Measurements from ENCODE around the gene FMNL1. TPM values are rescaled to one million over a fixed set of nuclear protein-coding genes. Genes with fewer than 3 reads are reported as not detected.
A peak's percentile ranks its signal among the peaks of the same experiment; 100 is the strongest.

The FMNL1 gene
- polyA plus RNA-seq, 3 donors: 4.7 to 11.5 (median 6.5) TPM

- peak in 9 of 11 donors; percentile 68 to 84 (median 77) for DNase-seq (ENCODE audit: extremely low read depth in 1 of 11, low read depth in 9 of 11, low spot score in 4 of 11)
Measured at GRCh38 chr17:45218895-45219661, 2.6 kb upstream of the FMNL1 start.

- no peak for DNase-seq (ENCODE audit: extremely low read depth in 1 of 11, low read depth in 9 of 11, low spot score in 4 of 11)
Measured at GRCh38 chr17:45220079-45220478, 1.6 kb upstream of the FMNL1 start.

GRCh38 chr17:45222014-45222288 is 266 bp downstream of the FMNL1 start:
- no peak for DNase-seq (ENCODE audit: extremely low read depth in 1 of 11, low read depth in 9 of 11, low spot score in 4 of 11)

GRCh38 chr17:45222289-45222995 is 757 bp downstream of the FMNL1 start:
- DNase-seq (ENCODE audit: extremely low read depth in 1 of 11, low read depth in 9 of 11, low spot score in 4 of 11): no peak

- no peak for DNase-seq (ENCODE audit: extremely low read depth in 1 of 11, low read depth in 9 of 11, low spot score in 4 of 11)
Measured at GRCh38 chr17:45222996-45223538, 1.4 kb downstream of the FMNL1 start.

GRCh38 chr17:45223539-45224528 is 2.1 kb downstream of the FMNL1 start:
- DNase-seq (ENCODE audit: extremely low read depth in 1 of 11, low read depth in 9 of 11, low spot score in 4 of 11): no peak

GRCh38 chr17:45224671-45225050 is 3.0 kb downstream of the FMNL1 start:
- DNase-seq (ENCODE audit: extremely low read depth in 1 of 11, low read depth in 9 of 11, low spot score in 4 of 11): no peak

- DNase-seq (ENCODE audit: extremely low read depth in 1 of 11, low read depth in 9 of 11, low spot score in 4 of 11): no peak
Measured at GRCh38 chr17:45225051-45225700, 3.5 kb downstream of the FMNL1 start.

GRCh38 chr17:45225964-45226530 is 4.4 kb downstream of the FMNL1 start:
- DNase-seq (ENCODE audit: extremely low read depth in 1 of 11, low read depth in 9 of 11, low spot score in 4 of 11): no peak

- no peak for DNase-seq (ENCODE audit: extremely low read depth in 1 of 11, low read depth in 9 of 11, low spot score in 4 of 11)
Measured at GRCh38 chr17:45226576-45226975, 4.9 kb downstream of the FMNL1 start.

- DNase-seq (ENCODE audit: extremely low read depth in 1 of 11, low read depth in 9 of 11, low spot score in 4 of 11): no peak
Measured at GRCh38 chr17:45227101-45227925, 5.6 kb downstream of the FMNL1 start.

GRCh38 chr17:45227926-45228762 is 6.5 kb downstream of the FMNL1 start:
- DNase-seq (ENCODE audit: extremely low read depth in 1 of 11, low read depth in 9 of 11, low spot score in 4 of 11): no peak

- no peak for DNase-seq (ENCODE audit: extremely low read depth in 1 of 11, low read depth in 9 of 11, low spot score in 4 of 11)
Measured at GRCh38 chr17:45228763-45229539, 7.3 kb downstream of the FMNL1 start.

- no peak for DNase-seq (ENCODE audit: extremely low read depth in 1 of 11, low read depth in 9 of 11, low spot score in 4 of 11)
Measured at GRCh38 chr17:45229681-45230409, 8.2 kb downstream of the FMNL1 start.

GRCh38 chr17:45230410-45230786 is 8.7 kb downstream of the FMNL1 start:
- DNase-seq (ENCODE audit: extremely low read depth in 1 of 11, low read depth in 9 of 11, low spot score in 4 of 11): no peak
